Stimulated activated naive B cell treated with anti-CD40 and anti-IgM and Interleukin-4, amounts not matched to agents 10 μg/mL and 1 μg/mL and 100 μg/mL, for 72 hours (primary cell): ENCODE measurements around the gene SMIM38.
"Not testable (repeated sequence)": the region's sequence is repeated elsewhere in the genome, so short reads cannot be mapped to it uniquely, and the experiment has no call there.

ENCODE experiments used
- ATAC-seq, 2 donors: fragments of 150-1000 bp; cut with Tn5 transposase; replicated peaks; 2 replicates each; pipeline ENCODE4 v1.10.0; 2021; ENCODE audit warnings: moderate library complexity in 1 of 2
- DNase-seq: peaks from one replicate; pipeline ENCODE4 v3.0.0; 2021
- H3K27ac Mint-ChIP-seq: one replicate; pipeline ENCODE4 v1.8.0; 2022; ENCODE audit warnings: mild to moderate bottlenecking, mixed read lengths
- H3K27me3 Mint-ChIP-seq, 2 donors: one replicate each; pipeline ENCODE4 v1.8.0; 2022; ENCODE audit warnings: mixed read lengths in 2 of 2
- H3K36me3 Mint-ChIP-seq, 2 donors: one replicate each; pipeline ENCODE4 v1.8.0; 2022; ENCODE audit warnings: mixed read lengths in 2 of 2, mild to moderate bottlenecking in 1 of 2
- H3K4me1 Mint-ChIP-seq, 2 donors: one replicate each; pipeline ENCODE4 v1.8.0; 2022; ENCODE audit warnings: mixed read lengths in 2 of 2, mild to moderate bottlenecking in 1 of 2
- H3K4me3 Mint-ChIP-seq, 2 donors: one replicate each; pipeline ENCODE4 v1.8.0; 2022; ENCODE audit warnings: mild to moderate bottlenecking in 2 of 2, mixed read lengths in 2 of 2, moderate library complexity in 1 of 2
- H3K9me3 Mint-ChIP-seq, 2 donors: one replicate each; pipeline ENCODE4 v1.8.0; 2022; ENCODE audit warnings: mixed read lengths in 2 of 2, mild to moderate bottlenecking in 1 of 2

The SMIM38 gene

DNA sequence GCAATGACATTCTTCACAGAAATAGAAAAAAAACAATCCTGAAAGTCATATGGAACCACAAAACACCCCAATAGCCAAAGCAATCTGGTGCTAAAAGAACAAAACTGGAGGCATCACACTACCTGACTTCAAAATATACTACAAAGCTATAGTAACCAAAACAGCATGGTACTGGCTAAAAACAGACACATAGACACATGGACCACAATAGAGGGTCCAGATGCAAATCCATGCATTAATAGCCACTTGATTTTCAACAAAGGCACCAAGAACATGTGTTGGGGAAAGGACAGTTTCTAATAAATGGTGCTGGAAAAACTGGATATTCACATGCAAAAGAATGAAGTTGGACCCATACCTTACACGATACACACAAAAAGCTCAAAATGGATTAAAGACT lies 27.9 kb upstream of the SMIM38 start:
- H3K36me3 Mint-ChIP-seq: peaks cover 3 to 15% of the 10 kb centered on the region in 2 donors
- no peak overlapping the region for H3K27ac Mint-ChIP-seq
- H3K9me3 Mint-ChIP-seq: peaks cover 14 to 15% of the 10 kb centered on the region in 2 donors
- ATAC-seq: no peak
- H3K27me3 Mint-ChIP-seq: peaks cover 0 to 3% of the 10 kb centered on the region in 2 donors
- no peak overlapping the region for H3K4me3 Mint-ChIP-seq
- H3K4me1 Mint-ChIP-seq: peaks cover 10 to 15% of the 10 kb centered on the region in 2 donors
- DNase-seq: no peak

DNA sequence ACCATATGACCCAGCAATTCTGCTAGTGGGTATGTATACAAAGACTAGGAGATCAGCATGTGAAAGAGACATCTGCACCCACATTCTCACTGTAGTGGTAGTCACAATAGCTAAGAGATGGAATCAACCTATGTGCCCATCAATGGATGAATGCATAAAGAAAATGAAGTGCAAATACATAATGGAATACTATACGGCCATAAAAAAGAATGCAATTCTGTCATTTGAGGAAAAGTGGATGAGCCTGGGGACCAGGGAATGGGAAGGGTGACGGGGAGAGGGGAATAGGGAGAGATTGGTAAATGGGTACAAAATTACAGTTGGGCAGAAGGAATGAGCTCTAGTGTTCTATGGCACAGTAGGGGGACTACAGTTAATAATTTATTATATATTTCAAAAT lies 26.7 kb upstream of the SMIM38 start:
- H3K36me3 Mint-ChIP-seq: peaks cover 11 to 20% of the 10 kb centered on the region in 2 donors
- H3K9me3 Mint-ChIP-seq: peaks cover 16 to 18% of the 10 kb centered on the region in 2 donors

GRCh38 chr11:69129647-69130046 lies 26.1 kb upstream of the SMIM38 start:
- no peak for DNase-seq
- Mint-ChIP-seq H3K4me3 (no peak overlapping the region), H3K27ac (no peak overlapping the region)

More for the DNA sequence above, 26.7 kb upstream of the SMIM38 start:
- ATAC-seq (no peak), DNase-seq (no peak)
- H3K27me3 Mint-ChIP-seq: peaks cover 0 to 3% of the 10 kb centered on the region in 2 donors
- H3K4me1 Mint-ChIP-seq: peaks cover 3 to 11% of the 10 kb centered on the region in 2 donors
- H3K4me3 Mint-ChIP-seq: no peak overlapping the region
- H3K27ac Mint-ChIP-seq: no peak overlapping the region

GRCh38 chr11:69130654-69131053 lies 25.1 kb upstream of the SMIM38 start:
- Mint-ChIP-seq H3K27ac (no peak overlapping the region), H3K4me1 (peaks cover 8 to 22% of the 10 kb centered on the region in 2 donors), H3K36me3 (peaks cover 16 to 30% of the 10 kb centered on the region in 2 donors), H3K9me3 (peaks cover 18 to 20% of the 10 kb centered on the region in 2 donors), H3K4me3 (no peak overlapping the region), H3K27me3 (peaks cover 0 to 3% of the 10 kb centered on the region in 2 donors)
- DNase-seq (no peak), ATAC-seq (no peak)

More at GRCh38 chr11:69129647-69130046, 26.1 kb upstream of the SMIM38 start:
- Mint-ChIP-seq H3K4me1 (peaks cover 5 to 14% of the 10 kb centered on the region in 2 donors), H3K36me3 (peaks cover 11 to 26% of the 10 kb centered on the region in 2 donors), H3K9me3 (peaks cover 18% of the 10 kb centered on the region in 2 donors), H3K27me3 (peaks cover 0 to 3% of the 10 kb centered on the region in 2 donors)
- no peak for ATAC-seq

- Mint-ChIP-seq H3K9me3 (peaks cover 22 to 23% of the 10 kb centered on the region in 2 donors), H3K4me3 (no peak overlapping the region), H3K4me1 (peaks cover 11 to 27% of the 10 kb centered on the region in 2 donors)
Measured at GRCh38 chr11:69131121-69131566, 24.6 kb upstream of the SMIM38 start.

DNA sequence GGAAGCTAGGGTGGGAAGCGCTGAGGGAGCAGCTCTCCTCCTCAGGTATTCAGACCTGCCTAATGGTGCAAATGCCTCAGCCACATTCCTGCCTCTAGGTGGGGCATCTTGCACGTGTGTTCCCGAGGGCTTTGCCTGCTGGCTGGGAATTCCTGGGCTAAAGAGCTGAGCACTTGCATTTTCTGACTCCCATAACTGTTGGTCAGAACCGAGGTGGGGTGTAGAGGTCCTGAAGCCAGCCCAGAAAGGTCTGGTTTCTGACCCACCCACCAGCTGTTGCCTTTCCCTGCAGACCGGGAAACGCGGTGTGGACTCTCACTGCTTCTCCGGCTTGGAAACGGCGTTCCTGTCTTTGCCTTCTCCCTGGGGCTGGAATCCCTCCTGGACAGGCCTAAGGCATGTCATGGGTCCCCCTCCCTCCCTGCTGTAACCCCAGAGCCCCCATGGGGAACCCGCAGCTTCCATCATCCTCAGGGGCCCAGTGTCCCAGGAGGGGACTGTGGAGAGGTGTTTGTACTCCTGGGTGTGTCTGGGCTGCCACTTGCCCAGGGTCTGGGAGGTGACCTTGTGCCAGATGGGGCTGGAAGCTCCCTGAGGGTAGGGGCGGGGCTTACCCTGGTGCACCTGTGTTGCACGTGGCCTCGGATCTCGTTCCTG lies 24.0 kb upstream of the SMIM38 start:
- peaks cover 23 to 26% of the 10 kb centered on the region in 2 donors for H3K9me3 Mint-ChIP-seq
- no peak overlapping the region for H3K27ac Mint-ChIP-seq
- DNase-seq: no peak
- H3K4me3 Mint-ChIP-seq: no peak overlapping the region
- peaks cover 13 to 31% of the 10 kb centered on the region in 2 donors for H3K4me1 Mint-ChIP-seq
- ATAC-seq: no peak
- H3K27me3 Mint-ChIP-seq: peaks cover 0 to 3% of the 10 kb centered on the region in 2 donors
- H3K36me3 Mint-ChIP-seq: peaks cover 22 to 39% of the 10 kb centered on the region in 2 donors

More at GRCh38 chr11:69131121-69131566, 24.6 kb upstream of the SMIM38 start:
- ATAC-seq (no peak), DNase-seq (no peak)
- H3K27ac Mint-ChIP-seq: no peak overlapping the region
- peaks cover 0 to 3% of the 10 kb centered on the region in 2 donors for H3K27me3 Mint-ChIP-seq
- peaks cover 19 to 35% of the 10 kb centered on the region in 2 donors for H3K36me3 Mint-ChIP-seq

DNA sequence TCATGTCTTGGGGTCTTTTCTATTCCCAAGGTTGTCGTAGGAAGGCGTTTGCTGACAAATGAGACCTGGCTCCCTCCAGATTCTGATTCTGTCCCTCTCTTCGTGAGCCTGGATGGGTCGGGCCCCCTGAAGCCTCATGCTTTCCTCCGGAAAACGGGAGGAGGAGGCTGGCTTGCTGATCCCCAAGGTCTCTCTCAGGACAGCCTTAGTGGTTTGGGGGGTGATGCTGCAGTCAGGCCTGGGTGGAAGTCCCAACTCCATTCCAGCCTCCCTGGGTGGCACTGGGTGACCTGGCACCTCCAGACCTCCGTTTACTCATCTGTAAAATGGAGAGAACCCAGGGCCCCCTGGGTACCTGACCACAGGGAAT lies 23.4 kb upstream of the SMIM38 start:
- peaks cover 22 to 39% of the 10 kb centered on the region in 2 donors for H3K36me3 Mint-ChIP-seq
- ATAC-seq: no peak

GRCh38 chr11:69133251-69133650 lies 22.5 kb upstream of the SMIM38 start:
- Mint-ChIP-seq H3K9me3 (peaks cover 18 to 23% of the 10 kb centered on the region in 2 donors), H3K4me3 (no peak overlapping the region), H3K36me3 (peaks cover 22 to 38% of the 10 kb centered on the region in 2 donors), H3K27me3 (peaks cover 0 to 3% of the 10 kb centered on the region in 2 donors), H3K27ac (peak overlapping the region; percentile 85), H3K4me1 (peaks cover 13 to 31% of the 10 kb centered on the region in 2 donors)
- ATAC-seq (no peak), DNase-seq (no peak)

More for the DNA sequence above, 23.4 kb upstream of the SMIM38 start:
- peaks cover 13 to 31% of the 10 kb centered on the region in 2 donors for H3K4me1 Mint-ChIP-seq
- DNase-seq: no peak
- H3K9me3 Mint-ChIP-seq: peaks cover 23 to 26% of the 10 kb centered on the region in 2 donors
- H3K4me3 Mint-ChIP-seq: no peak overlapping the region
- H3K27me3 Mint-ChIP-seq: peaks cover 0 to 3% of the 10 kb centered on the region in 2 donors
- no peak overlapping the region for H3K27ac Mint-ChIP-seq

GRCh38 chr11:69134182-69134581 lies 21.6 kb upstream of the SMIM38 start:
- peaks cover 13 to 31% of the 10 kb centered on the region in 2 donors for H3K4me1 Mint-ChIP-seq
- peak overlapping the region; percentile 85 for H3K27ac Mint-ChIP-seq
- ATAC-seq (peak; percentile 95 to 98), DNase-seq (peak; percentile 47)
- H3K27me3 Mint-ChIP-seq: not testable (repeated sequence)
- peaks cover 13 to 15% of the 10 kb centered on the region in 2 donors for H3K9me3 Mint-ChIP-seq
- peaks cover 22 to 32% of the 10 kb centered on the region in 2 donors for H3K36me3 Mint-ChIP-seq
- H3K4me3 Mint-ChIP-seq: peak overlapping the region in 1 of 2 donors; percentile 26

DNA sequence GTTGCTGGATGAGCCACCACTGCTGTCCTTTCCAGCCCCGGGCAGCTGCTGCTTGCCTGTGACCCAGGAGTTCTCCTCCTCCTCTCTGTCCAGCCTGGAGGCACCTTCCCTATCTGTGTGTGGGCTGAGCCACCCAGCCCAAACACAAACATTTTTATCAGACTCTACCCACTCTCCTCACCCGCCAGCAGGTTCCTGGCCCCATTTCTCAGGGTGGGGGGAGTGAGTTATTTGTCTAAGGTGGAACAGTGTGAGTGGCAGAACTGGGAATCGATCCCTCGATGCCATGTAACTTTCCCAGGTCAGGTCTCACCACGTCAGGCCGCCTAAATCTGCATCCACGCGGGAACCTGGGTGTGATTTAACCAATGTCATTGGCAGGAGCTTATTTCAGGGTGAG lies 20.8 kb upstream of the SMIM38 start:
- H3K4me1 Mint-ChIP-seq: peaks cover 13 to 31% of the 10 kb centered on the region in 2 donors
- H3K27me3 Mint-ChIP-seq: no peaks in the 10 kb centered on the region
- ATAC-seq (no peak), DNase-seq (no peak)
- H3K36me3 Mint-ChIP-seq: peaks cover 23 to 31% of the 10 kb centered on the region in 2 donors
- peak overlapping the region; percentile 85 for H3K27ac Mint-ChIP-seq
- H3K4me3 Mint-ChIP-seq: no peak overlapping the region
- H3K9me3 Mint-ChIP-seq: peaks cover 12 to 13% of the 10 kb centered on the region in 2 donors

- peaks cover 12 to 13% of the 10 kb centered on the region in 2 donors for H3K9me3 Mint-ChIP-seq
- H3K36me3 Mint-ChIP-seq: peaks cover 23 to 31% of the 10 kb centered on the region in 2 donors
- H3K4me1 Mint-ChIP-seq: peaks cover 13 to 31% of the 10 kb centered on the region in 2 donors
- no peaks in the 10 kb centered on the region for H3K27me3 Mint-ChIP-seq
- H3K27ac Mint-ChIP-seq: peak overlapping the region; percentile 79
- peak overlapping the region in 1 of 2 donors; percentile 28 for H3K4me3 Mint-ChIP-seq
- ATAC-seq (peak; percentile 28 to 41), DNase-seq (peak; percentile 24)
Measured at GRCh38 chr11:69135420-69136363, 20.0 kb upstream of the SMIM38 start.

DNA sequence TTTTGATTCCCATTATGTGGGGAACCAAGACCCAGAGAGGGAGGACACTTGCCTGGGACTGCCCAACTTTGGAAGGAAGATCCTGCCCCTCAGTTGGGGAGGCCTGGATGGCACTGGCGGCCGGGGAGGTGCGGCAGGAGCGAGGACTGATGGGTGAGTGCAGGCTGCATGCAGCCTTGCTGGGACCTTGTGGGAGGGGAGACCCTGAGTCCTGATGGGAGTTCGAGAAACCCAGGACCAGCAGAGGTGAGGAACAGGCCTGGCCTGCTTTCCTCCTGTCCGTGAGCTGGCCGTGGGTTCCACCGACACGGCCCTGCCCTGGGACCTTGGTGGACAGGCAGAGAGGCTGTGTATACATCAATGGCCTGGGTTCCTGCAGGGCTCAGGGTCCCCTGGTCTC lies 19.3 kb upstream of the SMIM38 start:
- Mint-ChIP-seq H3K27ac (peak overlapping the region; percentile 79), H3K36me3 (peaks cover 23 to 32% of the 10 kb centered on the region in 2 donors), H3K4me3 (no peak overlapping the region), H3K27me3 (no peaks in the 10 kb centered on the region), H3K4me1 (peaks cover 13 to 32% of the 10 kb centered on the region in 2 donors), H3K9me3 (peaks cover 13% of the 10 kb centered on the region in 2 donors)
- ATAC-seq (no peak), DNase-seq (no peak)

- H3K9me3 Mint-ChIP-seq: peaks cover 20% of the 10 kb centered on the region in 2 donors
- no peaks in the 10 kb centered on the region for H3K27me3 Mint-ChIP-seq
- peaks cover 29 to 34% of the 10 kb centered on the region in 2 donors for H3K36me3 Mint-ChIP-seq
- H3K4me3 Mint-ChIP-seq: no peak overlapping the region
- H3K4me1 Mint-ChIP-seq: peaks cover 18 to 36% of the 10 kb centered on the region in 2 donors
- H3K27ac Mint-ChIP-seq: no peak overlapping the region
- DNase-seq: no peak
- ATAC-seq: no peak
Measured at GRCh38 chr11:69137151-69137844, 18.4 kb upstream of the SMIM38 start.
